Adipose tissue (tissue), 3 donors: ENCODE data around the gene HTATSF1. TPM values are rescaled to one million over a fixed set of nuclear protein-coding genes. Genes with fewer than 3 reads are reported as not detected.

Experiments
- H3K27ac ChIP-seq: one replicate; pipeline ENCODE4 v1.5.1; 2013; ENCODE audit warnings: low read depth, low read length
- WGBS, 3 donors: extraction: QIAGEN DNeasy Blood & Tissue Kit; methylation state at CpG; one replicate each; pipeline ENCODE4 v1.1.7; 2013; 5-methylcytosine and 5-hydroxymethylcytosine counted together
- polyA plus RNA-seq, 3 donors: library from polyadenylated mRNA; stranded (reverse); fragments of 200-250 nt; gene quantifications; one replicate each; pipeline ENCODE4 v1.2.3, GENCODE V29; 2013
- donor health status: healthy with polysubstance abuse.
- donor health status: Bipolar disorder and iron deficiency.
- donor health status: healthy.

The HTATSF1 gene
- 10 to 100 TPM; 16.0 to 75.0 (median 32.7) TPM for polyA plus RNA-seq

GRCh38 chrX:136497556-136498052 lies at the start of gene HTATSF1:
TSS of gene HTATSF1 (plus strand) at chrX:136497592. CDS start at chrX:136497685, 93 bp downstream.
- peak within 1 kb of the TSS; percentile 72 for H3K27ac ChIP-seq
- 0 to 37% (median 1%) methylated on average over 17 to 35 of the region's 35 CpGs for WGBS, 3 donors

- no peak overlapping the region for H3K27ac ChIP-seq
These were observed 49.4 kb upstream of the HTATSF1 start for GRCh38 chrX:136447968-136448367.

- no peak overlapping the region for H3K27ac ChIP-seq
- 50 to 60% (median 60%) methylated on average over 8 of the region's 8 CpGs for WGBS, 3 donors
These were observed 47.2 kb upstream of the HTATSF1 start for GRCh38 chrX:136450050-136450830.

GRCh38 chrX:136452614-136453013 lies 44.8 kb upstream of the HTATSF1 start:
- no peak overlapping the region for H3K27ac ChIP-seq
- 90 to 95% (median 91%) methylated on average over 5 of the region's 5 CpGs for WGBS, 3 donors

- WGBS, 3 donors = 76 to 81% (median 79%) methylated on average over 1 of the region's 1 CpG
These were observed 44.3 kb upstream of the HTATSF1 start for GRCh38 chrX:136453114-136453513.

GRCh38 chrX:136453771-136454170 lies 43.6 kb upstream of the HTATSF1 start:
- no peak overlapping the region for H3K27ac ChIP-seq
- 39 to 74% (median 48%) methylated on average over 1 of the region's 1 CpG for WGBS, 3 donors

More at GRCh38 chrX:136453114-136453513, 44.3 kb upstream of the HTATSF1 start:
- no peak overlapping the region for H3K27ac ChIP-seq

GRCh38 chrX:136456133-136456532 lies 41.3 kb upstream of the HTATSF1 start:
- WGBS, 3 donors = 80 to 87% (median 87%) methylated on average over 6 of the region's 6 CpGs

GRCh38 chrX:136457303-136457917 lies 40.0 kb upstream of the HTATSF1 start:
- no peak overlapping the region for H3K27ac ChIP-seq
- WGBS, 3 donors = 44 to 70% (median 50%) methylated on average over 5 of the region's 5 CpGs

More at GRCh38 chrX:136456133-136456532, 41.3 kb upstream of the HTATSF1 start:
- no peak overlapping the region for H3K27ac ChIP-seq

GRCh38 chrX:136464589-136464988 lies 32.8 kb upstream of the HTATSF1 start:
- H3K27ac ChIP-seq = no peak overlapping the region
- 72 to 91% (median 87%) methylated on average over 1 to 3 of the region's 3 CpGs for WGBS, 3 donors

GRCh38 chrX:136467303-136467702 lies 30.1 kb upstream of the HTATSF1 start:
- WGBS, 3 donors = 53 to 77% (median 68%) methylated on average over 3 of the region's 3 CpGs
- no peak overlapping the region for H3K27ac ChIP-seq

- no peak overlapping the region for H3K27ac ChIP-seq
- WGBS, 3 donors = 85 to 100% (median 94%) methylated on average over 2 of the region's 2 CpGs
These were observed 28.8 kb upstream of the HTATSF1 start for GRCh38 chrX:136468391-136469103.

- WGBS, 3 donors = 52 to 78% (median 72%) methylated on average over 4 of the region's 4 CpGs
- no peak overlapping the region for H3K27ac ChIP-seq
These were observed 23.7 kb upstream of the HTATSF1 start for GRCh38 chrX:136473663-136474062.

GRCh38 chrX:136475236-136475635 lies 22.2 kb upstream of the HTATSF1 start:
- WGBS, 3 donors = 50 to 68% (median 63%) methylated on average over 3 of the region's 3 CpGs
- H3K27ac ChIP-seq = no peak overlapping the region

- no peak overlapping the region for H3K27ac ChIP-seq
- WGBS, 3 donors = 81 to 90% (median 83%) methylated on average over 2 of the region's 2 CpGs
These were observed 20.9 kb upstream of the HTATSF1 start for GRCh38 chrX:136476501-136476900.

GRCh38 chrX:136477026-136477425 lies 20.4 kb upstream of the HTATSF1 start:
- no peak overlapping the region for H3K27ac ChIP-seq

GRCh38 chrX:136480383-136480782 lies 17.0 kb upstream of the HTATSF1 start:
- WGBS, 3 donors = 28 to 49% (median 39%) methylated on average over 4 of the region's 4 CpGs
- no peak overlapping the region for H3K27ac ChIP-seq

More at GRCh38 chrX:136477026-136477425, 20.4 kb upstream of the HTATSF1 start:
- 73 to 75% (median 74%) methylated on average over 2 of the region's 2 CpGs for WGBS, 3 donors

GRCh38 chrX:136487647-136488046 lies 9.7 kb upstream of the HTATSF1 start, which contains the start of gene BRS3:
TSS of gene BRS3 (plus strand) at chrX:136487947. CDS start at chrX:136488115, 168 bp downstream.
- H3K27ac ChIP-seq = no peak within 1 kb of the TSS
- 59 to 68% (median 67%) methylated on average over 4 of the region's 4 CpGs for WGBS, 3 donors

- WGBS, 3 donors = 40 to 50% (median 45%) methylated on average over 5 of the region's 5 CpGs
- no peak overlapping the region for H3K27ac ChIP-seq
These were observed 8.7 kb upstream of the HTATSF1 start for GRCh38 chrX:136488706-136489105.

GRCh38 chrX:136491832-136492231 lies 5.6 kb upstream of the HTATSF1 start:
- WGBS, 3 donors = 60 to 66% (median 64%) methylated on average over 6 of the region's 6 CpGs
- no peak overlapping the region for H3K27ac ChIP-seq
